GM12872 (cell line): ENCODE results near the gene ZNF280B.

Experiments
- TF ChIP-seq, protein P1 (sequence below): IDR thresholded peaks from 3 replicates; pipeline ENCODE4 v1.5.1; 2011; ENCODE audit warnings: low read depth, mild to moderate bottlenecking, low read length, moderate library complexity; ENCODE audit not compliant: insufficient read depth

ZNF280B gene

DNA sequence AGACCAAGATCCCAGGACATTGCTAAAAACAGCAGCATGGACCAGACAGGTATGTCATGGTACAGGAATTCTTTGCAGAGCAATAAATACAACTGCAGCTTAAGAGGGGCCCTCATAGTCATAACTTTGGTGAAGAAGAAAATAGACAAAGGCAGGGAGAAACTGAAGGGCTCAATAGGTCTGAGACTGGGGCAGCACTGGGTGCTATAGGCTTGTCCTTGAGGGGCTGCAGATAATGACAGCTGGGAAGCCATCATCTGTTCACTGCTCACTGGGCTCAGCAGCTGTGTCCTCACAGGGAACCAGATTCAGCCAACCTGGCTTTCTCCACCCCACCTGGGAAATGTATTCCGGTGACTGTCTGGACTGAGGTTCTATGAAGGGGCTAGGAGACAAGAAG, 68.4 kb downstream of the ZNF280B start:
- TF ChIP-seq, protein P1, sequence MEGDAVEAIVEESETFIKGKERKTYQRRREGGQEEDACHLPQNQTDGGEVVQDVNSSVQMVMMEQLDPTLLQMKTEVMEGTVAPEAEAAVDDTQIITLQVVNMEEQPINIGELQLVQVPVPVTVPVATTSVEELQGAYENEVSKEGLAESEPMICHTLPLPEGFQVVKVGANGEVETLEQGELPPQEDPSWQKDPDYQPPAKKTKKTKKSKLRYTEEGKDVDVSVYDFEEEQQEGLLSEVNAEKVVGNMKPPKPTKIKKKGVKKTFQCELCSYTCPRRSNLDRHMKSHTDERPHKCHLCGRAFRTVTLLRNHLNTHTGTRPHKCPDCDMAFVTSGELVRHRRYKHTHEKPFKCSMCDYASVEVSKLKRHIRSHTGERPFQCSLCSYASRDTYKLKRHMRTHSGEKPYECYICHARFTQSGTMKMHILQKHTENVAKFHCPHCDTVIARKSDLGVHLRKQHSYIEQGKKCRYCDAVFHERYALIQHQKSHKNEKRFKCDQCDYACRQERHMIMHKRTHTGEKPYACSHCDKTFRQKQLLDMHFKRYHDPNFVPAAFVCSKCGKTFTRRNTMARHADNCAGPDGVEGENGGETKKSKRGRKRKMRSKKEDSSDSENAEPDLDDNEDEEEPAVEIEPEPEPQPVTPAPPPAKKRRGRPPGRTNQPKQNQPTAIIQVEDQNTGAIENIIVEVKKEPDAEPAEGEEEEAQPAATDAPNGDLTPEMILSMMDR, result no peak
